Neural cell (in vitro differentiated cells): ENCODE measurements around the gene ZFPM1.

Experiments
- EP300 ChIP-seq: fragments of 450-650 bp; conservative IDR thresholded peaks from 2 replicates; pipeline ENCODE4 v1.6.1; 2014; ENCODE audit warnings: antibody characterized with exemption, mild to moderate bottlenecking, moderate library complexity; ENCODE audit not compliant: poor library complexity, severe bottlenecking
- EZH2 ChIP-seq: fragments of 200-600, 300-800 bp; shearing (Covaris generic), sonication (generic); IDR thresholded peaks from 2 replicates; pipeline ENCODE4 v1.6.1; 2014; ENCODE audit warnings: antibody characterized with exemption, low read length, borderline replicate concordance, mild to moderate bottlenecking; ENCODE audit not compliant: insufficient read depth, poor library complexity, severe bottlenecking
- MXI1 ChIP-seq: fragments of 450-650 bp; conservative IDR thresholded peaks from 2 replicates; pipeline ENCODE4 v1.6.1; 2014; ENCODE audit warnings: antibody characterized with exemption, mild to moderate bottlenecking; ENCODE audit not compliant: poor library complexity, severe bottlenecking
- POLR2AphosphoS5 ChIP-seq: IDR thresholded peaks from 2 replicates; pipeline ENCODE4 v1.6.1; 2012
- RAD21 ChIP-seq: fragments of 450-650 bp; conservative IDR thresholded peaks from 2 replicates; pipeline ENCODE4 v1.6.1; 2014; ENCODE audit warnings: antibody characterized with exemption, mild to moderate bottlenecking, moderate library complexity
- REST ChIP-seq: IDR thresholded peaks from 2 replicates; pipeline ENCODE4 v1.6.1; 2012; ENCODE audit warnings: borderline replicate concordance
- SMC3 ChIP-seq: fragments of 450-650 bp; conservative IDR thresholded peaks from 2 replicates; pipeline ENCODE4 v1.6.1; 2014; ENCODE audit warnings: antibody characterized with exemption, mild to moderate bottlenecking, moderate library complexity; ENCODE audit not compliant: poor library complexity
- TAF1 ChIP-seq: IDR thresholded peaks from 2 replicates; pipeline ENCODE4 v1.6.1; 2012; ENCODE audit warnings: low read depth
- TF ChIP-seq, protein P1 (sequence below): fragments of 450-650 bp; IDR thresholded peaks from 2 replicates; pipeline ENCODE4 v1.5.1; 2014; ENCODE audit warnings: antibody characterized with exemption, mild to moderate bottlenecking, moderate library complexity; ENCODE audit not compliant: poor library complexity, severe bottlenecking

DNA sequence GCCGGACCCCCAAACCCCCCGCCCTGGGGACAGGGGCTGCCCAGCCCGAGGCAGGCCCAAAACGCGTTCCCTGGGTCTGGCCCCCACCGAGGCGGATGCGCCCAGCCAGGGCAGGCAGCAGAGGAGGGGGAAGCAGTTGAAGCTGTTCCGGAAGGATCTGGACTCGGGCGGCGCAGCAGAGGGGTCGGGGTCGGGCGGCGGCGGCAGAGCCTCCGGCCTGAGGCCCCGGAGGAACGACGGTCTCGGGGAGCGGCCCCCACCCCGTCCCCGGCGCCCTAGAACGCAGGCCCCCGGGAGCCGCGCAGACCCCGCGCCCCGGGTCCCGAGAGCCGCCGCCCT is 22.9 kb upstream of the ZFPM1 start:
- TF ChIP-seq EZH2 = no peak
- TF ChIP-seq, protein P1, sequence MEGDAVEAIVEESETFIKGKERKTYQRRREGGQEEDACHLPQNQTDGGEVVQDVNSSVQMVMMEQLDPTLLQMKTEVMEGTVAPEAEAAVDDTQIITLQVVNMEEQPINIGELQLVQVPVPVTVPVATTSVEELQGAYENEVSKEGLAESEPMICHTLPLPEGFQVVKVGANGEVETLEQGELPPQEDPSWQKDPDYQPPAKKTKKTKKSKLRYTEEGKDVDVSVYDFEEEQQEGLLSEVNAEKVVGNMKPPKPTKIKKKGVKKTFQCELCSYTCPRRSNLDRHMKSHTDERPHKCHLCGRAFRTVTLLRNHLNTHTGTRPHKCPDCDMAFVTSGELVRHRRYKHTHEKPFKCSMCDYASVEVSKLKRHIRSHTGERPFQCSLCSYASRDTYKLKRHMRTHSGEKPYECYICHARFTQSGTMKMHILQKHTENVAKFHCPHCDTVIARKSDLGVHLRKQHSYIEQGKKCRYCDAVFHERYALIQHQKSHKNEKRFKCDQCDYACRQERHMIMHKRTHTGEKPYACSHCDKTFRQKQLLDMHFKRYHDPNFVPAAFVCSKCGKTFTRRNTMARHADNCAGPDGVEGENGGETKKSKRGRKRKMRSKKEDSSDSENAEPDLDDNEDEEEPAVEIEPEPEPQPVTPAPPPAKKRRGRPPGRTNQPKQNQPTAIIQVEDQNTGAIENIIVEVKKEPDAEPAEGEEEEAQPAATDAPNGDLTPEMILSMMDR = no peak
- TF ChIP-seq TAF1 = no peak
- TF ChIP-seq REST = no peak
- no peak for TF ChIP-seq RAD21
- no peak for TF ChIP-seq MXI1
- no peak for TF ChIP-seq EP300
- TF ChIP-seq SMC3 = no peak
- no peak for TF ChIP-seq POLR2AphosphoS5
